ENCODE results near the gene CENPN. TPM values are rescaled to one million over a fixed set of nuclear protein-coding genes. Genes with fewer than 3 reads are reported as not detected.

The CENPN gene
- total RNA-seq (2022; extraction: Qiagen RNA extraction), result 62.7 to 117 TPM (median 67.6 TPM) in 5 replicates

GRCh38 chr16:81006813-81007695 is at the start of gene CENPN, which contains the start of gene CMC2:
Gene CENPN, plus strand, starts transcription at chr16:81007214. Its CDS starts 4,726 bp downstream, at chr16:81011940.
Gene CMC2, minus strand, starts transcription at chr16:81006885. Its CDS starts 9,491 bp downstream, at chr16:80997394.

GRCh38 chr16:81035398-81035974 is 28.5 kb downstream of the CENPN start, which contains the start of gene ATMIN:
Gene ATMIN, plus strand, starts transcription at chr16:81035842. Its CDS starts 29 bp downstream, at chr16:81035871.

GRCh38 chr16:81077076-81077940 is 70.3 kb downstream of the CENPN start, which contains the start of gene C16orf46:
Gene C16orf46, minus strand, starts transcription at chr16:81077238. Its CDS starts 13,283 bp downstream, at chr16:81063955.

Other genes starting within 250 kb of the CENPN start
- gene CDYL2, start 202.6 kb upstream of the CENPN start, total RNA-seq (2022; extraction: Qiagen RNA extraction), result 0.34 to 0.61 TPM (median 0.41 TPM) in 5 replicates
- 111 to 131 TPM (median 114 TPM) in 5 replicates for gene CMC2, start 329 bp upstream of the CENPN start, total RNA-seq (2022; extraction: Qiagen RNA extraction)
- 28.2 to 31.8 TPM (median 30.5 TPM) in 5 replicates for gene ATMIN, start 28.6 kb downstream of the CENPN start, total RNA-seq (2022; extraction: Qiagen RNA extraction)
- gene C16orf46, start 70.0 kb downstream of the CENPN start, total RNA-seq (2022; extraction: Qiagen RNA extraction), result 0.37 to 1.2 TPM (median 0.80 TPM) in 5 replicates
- gene GCSH, start 89.2 kb downstream of the CENPN start, total RNA-seq (2022; extraction: Qiagen RNA extraction), result 45.3 to 64.1 TPM (median 57.4 TPM) in 5 replicates
- 0.66 to 1.4 TPM (median 0.82 TPM) in 5 replicates for gene BCO1, start 231.5 kb downstream of the CENPN start, total RNA-seq (2022; extraction: Qiagen RNA extraction)